HG03469 (cell line): ENCODE results near the gene JPH4.
A peak's percentile ranks its signal among the peaks of the same experiment; 100 is the strongest.

ENCODE experiments used
- ATAC-seq: cut with Tn5 transposase; IDR thresholded peaks from one replicate; pipeline ENCODE4 v1.9.1; 2021; ENCODE audit warnings: mild to moderate bottlenecking, moderate library complexity, moderate number of reproducible peaks; ENCODE audit not compliant: unreplicated experiment

Gene JPH4

DNA sequence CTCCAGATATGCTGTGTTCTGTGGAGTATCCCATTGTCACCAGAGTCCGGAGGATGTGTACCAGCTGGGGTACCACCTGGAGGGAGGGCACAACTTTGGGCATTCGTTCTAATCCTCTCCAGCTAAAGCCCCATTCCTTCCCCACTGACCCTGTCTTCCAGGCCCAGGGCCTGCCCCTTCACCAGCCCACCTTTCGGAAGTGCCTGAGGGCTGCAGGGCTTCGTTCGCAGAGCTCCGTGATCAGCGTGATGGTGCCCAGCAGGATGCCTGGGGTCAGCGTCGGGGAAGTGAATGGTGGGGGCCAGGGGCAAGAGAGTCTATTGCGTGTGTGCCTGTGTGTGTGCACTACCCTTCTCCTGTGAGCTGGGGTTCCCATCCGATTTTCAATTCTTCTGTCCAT lies 13.0 kb downstream of the JPH4 start:
- ATAC-seq, result no peak

DNA sequence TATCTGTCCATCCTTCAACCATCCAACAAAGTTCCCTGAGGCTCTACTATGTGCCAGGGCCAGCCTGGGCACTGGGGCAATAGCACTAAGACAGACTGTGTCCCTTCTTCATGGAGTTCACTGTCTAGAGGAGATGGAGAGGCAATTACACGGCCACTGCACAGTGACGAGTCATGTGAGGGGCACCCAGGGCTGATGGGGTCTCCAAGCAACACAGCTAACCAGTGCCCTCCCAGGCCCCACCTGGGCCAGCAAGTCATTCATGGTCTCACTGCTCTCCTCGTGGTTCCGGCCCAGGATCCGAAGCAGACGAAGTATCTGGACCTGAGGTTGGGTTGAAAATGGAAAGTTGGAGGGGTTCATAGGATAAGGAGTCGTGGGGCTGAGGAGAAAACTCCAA lies 13.7 kb downstream of the JPH4 start:
- ATAC-seq, result no peak

DNA sequence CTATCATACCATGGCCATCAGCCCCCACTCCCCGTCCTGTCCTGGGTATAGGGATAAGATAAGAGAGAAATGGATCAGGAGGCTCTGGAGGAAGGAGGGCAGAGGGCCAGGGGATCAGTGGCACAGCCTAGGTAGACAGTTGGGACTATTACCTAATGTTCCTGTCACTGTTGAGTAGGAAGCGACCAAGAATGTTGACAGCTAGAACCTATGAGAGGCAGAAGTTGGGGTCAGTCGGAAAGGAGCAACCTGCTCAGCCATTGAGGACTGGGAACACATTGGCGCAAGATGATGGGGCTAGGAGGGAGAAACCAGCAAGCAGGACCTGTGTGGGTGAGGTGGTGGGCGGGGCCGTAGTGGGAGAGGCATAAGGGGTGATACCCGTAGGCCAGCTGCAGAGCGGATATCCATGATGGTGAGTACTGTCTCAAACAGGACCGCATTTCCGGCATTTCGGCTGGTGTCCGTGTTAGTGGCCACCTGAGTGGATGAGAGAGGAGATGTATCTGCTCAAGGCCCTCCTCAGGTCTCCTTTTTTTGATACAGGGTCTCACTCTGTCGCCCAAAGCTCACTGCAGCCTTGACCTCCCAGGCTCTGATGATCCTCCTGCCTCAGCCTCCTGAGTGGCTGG lies 14.3 kb downstream of the JPH4 start:
- no peak for ATAC-seq

DNA sequence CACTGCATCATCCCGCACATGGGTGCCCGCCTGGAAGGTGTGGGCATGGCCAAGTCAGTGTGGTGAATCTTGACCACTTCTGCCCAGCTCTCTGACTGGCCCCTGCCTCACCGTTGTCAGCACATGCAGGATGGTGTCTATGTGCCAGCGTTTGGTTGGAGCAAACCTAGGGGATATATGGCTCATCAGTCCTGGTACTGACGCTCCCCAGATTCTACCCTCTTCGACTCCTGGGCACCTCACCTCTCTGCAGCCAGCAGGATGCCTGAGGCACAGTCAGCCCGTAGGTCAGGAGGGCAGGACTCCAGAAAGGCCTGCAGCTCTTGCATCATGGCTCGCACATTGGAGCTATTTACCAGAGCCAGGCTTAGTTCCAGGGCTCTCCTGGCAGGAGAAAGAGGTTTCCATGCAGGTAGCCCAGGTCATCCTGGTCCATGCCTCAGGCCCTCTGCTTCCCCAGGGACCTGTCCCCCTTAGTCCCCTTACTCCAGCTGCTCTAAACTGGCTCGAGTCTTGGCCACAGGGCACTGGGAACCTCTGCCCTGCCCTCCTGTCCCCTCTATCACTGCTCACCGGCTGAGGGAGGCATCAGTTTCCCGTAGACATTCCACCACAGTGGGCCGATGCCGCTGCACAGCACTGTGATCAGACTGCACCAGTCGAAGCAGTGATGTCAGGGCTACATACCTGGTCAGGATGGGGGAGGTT lies 15.0 kb downstream of the JPH4 start:
- no peak for ATAC-seq

DNA sequence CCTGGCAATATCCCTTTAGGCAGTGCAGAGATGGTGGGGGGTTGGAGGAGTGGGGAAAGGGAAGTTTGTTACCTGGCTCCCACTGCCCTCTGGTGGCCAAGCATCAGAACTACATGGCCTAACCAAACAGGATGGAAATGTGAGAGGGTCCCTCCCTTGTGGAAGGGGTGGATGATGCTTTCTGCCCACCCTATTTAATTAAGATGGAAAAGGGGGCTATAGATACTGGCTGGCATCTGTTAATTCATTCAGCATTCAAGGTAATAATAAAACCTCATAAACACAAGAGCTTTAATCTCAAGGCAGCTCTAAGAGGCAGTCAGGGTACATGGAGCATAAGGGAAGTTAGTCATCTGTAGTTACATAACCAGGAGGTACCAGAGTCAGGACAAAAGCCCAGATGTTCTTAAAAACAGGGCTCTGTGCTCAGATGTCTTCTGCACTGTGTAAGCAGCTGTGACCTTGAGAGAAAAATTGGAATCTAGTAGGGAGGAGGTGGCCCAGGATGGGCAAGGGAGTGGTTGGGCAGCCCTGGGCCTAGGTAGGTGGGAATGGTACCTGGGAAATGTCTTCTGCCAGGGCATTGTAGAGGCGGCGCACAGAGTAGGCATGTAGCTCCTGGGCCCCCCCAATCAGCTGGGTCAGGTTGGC lies 15.6 kb downstream of the JPH4 start:
- no peak for ATAC-seq

DNA sequence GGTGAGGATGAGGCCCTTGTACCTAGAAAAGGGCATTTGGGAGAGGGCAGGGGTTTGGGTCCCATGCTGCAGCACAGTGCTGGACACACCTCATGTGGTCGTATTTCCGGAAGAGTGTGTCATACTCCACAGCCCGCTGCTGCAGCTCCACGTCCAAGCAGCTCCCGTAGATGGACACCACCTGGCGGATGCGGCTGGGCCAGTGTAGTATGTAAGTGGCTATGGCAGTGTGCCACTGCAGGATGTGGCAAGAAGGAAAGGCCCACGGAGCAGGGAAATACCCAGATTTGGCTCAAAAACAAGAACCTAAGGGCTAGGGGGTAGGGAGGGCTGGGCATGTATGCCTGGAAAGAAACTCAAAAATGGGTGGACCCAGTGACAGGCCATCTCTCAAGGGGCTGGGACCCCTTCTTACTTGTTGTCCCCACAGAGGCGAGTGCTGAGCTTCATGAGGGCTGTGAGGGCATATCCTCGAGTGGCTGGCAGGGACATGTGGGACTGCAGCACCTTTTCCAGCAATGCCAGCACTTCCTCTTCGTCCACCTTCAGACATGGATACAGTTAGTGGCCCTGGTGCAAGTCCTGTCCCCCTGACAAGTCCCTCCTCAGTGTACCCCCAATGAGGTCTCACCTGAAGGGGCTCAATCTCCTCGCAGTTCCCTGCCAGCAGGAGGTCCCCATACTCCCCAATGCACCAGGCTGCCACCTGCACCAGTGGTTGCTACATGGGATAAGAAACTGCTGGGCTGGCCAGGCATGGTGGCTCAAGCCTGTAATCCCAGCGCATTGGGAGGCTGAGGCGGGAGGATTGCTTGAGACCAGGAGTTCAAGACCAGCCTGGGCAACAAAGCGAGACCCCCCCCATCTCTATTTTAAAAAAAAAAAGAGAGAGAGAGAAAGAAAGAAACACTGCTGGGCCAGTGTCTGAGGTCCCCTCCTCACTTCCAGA lies 16.4 kb downstream of the JPH4 start:
- ATAC-seq, result no peak

DNA sequence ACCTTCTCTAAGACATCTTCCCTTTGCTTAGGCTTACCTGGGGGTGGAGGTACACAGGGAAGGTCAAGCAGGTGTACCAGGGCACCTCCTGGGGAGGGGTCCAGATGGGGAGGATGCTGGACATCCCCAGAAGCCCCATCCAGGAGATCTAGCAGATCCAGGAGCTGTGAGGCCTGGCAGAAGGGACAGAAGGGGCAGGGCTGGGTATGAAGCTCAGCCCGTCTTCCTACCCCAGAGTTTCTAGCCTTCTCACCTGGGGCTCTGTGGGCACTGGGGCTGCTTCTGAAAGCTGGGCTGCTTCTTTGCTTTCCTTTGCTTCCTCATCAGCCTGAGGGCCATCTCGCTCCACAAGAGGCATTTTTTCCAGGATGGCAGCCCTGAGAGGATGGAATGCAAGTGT lies 17.3 kb downstream of the JPH4 start:
- ATAC-seq, result no peak

DNA sequence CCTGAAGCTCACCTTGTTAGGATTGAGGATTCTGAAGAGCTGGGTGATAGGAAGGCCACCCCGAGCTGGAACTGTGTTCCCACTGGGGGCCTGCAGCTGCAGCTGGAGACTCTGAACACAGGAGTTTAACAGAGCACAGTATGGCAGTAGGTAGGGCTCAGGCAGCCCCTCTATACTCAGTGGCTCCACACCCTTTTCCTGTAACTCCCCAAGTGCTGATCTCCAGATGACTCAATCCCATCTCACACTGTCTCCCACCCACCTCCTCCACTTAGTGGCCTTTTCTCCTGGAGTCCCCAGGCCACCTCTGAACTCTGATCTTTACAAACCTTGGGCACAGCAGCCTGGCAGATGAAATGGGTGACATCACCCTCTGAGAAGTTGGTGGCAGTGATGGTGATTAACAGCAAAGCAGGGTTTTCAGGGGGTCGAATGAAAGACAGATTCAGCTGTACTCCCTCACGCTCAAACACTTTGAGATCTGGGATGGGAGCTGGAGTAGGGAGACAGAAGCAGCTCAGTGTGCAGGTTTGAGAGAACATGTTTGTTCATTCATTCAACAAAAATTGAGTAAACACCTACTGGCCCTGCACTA lies 18.6 kb downstream of the JPH4 start:
- no peak for ATAC-seq

DNA sequence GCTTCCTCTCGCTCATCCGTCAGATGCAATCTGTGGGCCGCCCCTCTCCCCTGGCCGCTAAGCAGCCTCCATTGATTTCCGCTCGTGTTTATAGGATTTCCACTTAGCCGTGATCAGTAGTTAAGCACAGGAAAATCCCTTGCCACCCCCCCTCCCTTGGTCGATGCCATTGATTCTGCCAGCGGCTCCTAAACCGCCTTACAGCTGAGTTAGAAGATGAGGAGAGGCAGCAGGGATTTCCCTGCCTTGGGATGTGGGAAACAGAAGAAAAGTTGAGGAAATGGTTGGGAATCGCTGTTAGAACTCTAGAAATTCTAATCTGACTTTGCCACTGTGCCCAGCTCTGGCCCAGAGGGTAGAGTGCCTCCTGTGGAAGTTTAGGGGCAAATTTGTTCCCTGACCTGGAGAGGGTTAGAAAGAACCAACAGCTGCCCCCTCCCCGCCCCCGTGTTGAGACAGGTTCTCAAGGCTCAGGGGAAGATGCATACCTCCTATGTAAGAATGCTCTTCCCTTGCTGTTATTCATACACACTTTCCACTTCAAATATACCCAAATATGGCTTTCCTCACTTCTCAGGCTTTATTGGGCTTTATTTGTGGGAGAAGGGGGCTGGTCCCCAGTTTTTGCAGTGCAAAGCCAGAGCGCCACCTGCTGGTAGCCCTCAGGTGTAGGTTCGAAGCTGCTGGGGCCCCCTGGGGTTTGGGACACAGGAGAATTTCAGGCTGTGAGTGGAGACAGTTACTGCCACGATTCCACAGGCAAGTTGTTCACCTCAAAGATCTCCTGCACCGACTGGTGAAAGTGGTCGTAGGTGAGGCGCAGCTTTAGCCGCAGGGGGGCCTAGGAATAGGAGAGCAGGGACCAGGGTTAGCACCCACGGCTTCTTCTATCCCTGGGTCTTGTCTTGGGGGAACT lies 19.3 kb downstream of the JPH4 start:
- ATAC-seq, result no peak

DNA sequence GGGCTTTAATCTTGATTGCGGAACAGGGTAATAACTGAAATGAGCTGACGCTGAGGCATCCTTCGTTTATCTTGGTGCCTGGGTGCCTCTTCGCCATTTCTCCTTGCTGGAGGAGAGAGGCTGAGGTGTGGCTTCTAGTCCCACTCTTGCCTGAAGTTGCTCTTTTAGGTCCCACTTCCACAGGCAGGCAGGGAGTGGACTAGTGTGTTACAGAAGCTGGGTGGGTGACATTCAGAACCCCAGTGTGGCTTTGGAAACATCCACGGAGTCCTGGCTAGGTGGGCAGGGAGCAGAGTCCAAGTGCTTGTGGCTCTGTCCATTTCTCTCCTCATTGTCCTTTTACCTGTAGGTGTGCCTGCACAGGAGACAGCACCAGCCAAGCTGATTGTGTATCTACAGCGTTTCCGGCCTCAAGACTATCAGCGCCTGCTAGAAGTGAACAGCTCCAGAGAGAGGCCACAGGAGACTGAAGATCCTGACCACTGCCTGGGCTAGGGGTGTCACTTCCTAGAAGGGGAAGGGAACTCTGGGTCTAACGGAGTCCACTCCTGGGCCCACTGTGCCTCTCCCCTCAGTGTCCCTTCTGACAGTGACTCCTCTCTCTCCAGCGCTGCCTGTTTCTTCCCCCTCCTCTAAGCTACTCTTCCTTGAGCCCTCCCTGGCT lies 20.1 kb downstream of the JPH4 start:
- ATAC-seq, result no peak

DNA sequence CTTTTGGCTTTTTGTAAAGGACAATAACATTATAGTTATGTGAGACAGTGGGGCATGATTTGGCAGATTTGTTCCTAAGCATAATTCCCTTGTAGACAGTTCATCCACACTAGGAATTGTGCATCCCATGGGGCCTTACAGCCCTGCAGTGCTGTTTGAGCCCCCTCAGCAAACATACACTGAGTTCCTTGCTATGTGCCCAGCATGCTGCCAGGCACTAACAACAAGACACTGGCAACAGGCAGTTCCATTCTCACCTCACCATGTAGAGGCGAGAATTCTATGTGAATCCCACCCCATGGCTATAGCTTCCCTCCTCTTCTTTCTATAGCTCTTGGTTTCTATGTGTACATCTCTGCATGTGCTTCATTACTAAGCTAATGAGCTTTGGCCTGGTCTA lies 20.6 kb downstream of the JPH4 start:
- no peak for ATAC-seq

DNA sequence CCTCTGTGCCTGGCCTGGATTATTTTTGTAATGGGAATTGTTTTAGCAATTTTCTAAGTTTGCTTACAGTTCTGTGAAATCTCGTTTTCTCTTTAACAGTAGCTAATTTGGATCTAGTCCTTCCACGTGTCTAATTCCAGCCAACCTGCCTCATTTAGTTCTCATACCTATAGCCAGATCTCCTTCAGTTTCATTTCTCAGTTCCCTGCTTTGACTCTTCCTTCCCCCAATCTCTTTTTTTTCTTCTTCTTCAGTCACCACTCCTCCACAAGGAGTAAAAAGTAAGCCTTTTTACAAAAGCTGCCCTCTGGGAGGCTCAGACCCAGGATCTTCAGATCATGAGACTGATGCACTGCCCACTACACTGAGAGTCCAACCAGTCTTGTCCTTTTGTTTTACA lies 21.1 kb downstream of the JPH4 start:
- no peak for ATAC-seq

DNA sequence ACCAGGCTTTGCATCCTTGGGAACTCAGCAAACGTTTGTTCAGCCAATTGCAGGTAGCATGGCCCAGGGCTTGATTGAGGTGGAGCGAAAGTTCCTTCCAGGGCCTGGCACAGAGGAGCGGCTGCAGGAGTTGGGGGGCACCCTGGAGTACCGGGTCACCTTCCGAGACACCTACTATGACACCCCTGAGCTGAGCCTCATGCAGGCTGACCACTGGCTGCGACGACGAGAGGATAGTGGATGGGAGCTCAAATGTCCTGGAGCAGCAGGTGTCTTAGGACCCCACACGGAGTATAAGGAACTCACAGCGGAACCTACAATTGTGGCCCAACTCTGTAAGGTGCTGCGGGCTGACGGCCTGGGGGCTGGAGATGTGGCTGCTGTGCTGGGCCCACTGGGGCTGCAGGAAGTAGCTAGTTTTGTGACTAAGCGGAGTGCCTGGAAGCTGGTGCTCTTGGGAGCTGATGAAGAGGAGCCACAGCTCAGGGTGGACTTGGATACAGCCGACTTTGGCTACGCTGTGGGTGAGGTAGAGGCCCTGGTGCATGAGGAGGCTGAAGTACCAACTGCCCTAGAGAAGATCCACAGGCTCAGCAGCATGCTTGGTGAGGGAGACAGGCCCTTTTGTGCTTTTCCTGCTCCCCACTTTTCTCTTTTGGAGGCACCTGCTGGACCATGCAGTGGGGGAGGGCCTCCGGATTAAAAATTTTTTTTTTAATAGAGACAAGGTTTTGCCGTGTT lies 21.7 kb downstream of the JPH4 start:
- ATAC-seq, result no peak

DNA sequence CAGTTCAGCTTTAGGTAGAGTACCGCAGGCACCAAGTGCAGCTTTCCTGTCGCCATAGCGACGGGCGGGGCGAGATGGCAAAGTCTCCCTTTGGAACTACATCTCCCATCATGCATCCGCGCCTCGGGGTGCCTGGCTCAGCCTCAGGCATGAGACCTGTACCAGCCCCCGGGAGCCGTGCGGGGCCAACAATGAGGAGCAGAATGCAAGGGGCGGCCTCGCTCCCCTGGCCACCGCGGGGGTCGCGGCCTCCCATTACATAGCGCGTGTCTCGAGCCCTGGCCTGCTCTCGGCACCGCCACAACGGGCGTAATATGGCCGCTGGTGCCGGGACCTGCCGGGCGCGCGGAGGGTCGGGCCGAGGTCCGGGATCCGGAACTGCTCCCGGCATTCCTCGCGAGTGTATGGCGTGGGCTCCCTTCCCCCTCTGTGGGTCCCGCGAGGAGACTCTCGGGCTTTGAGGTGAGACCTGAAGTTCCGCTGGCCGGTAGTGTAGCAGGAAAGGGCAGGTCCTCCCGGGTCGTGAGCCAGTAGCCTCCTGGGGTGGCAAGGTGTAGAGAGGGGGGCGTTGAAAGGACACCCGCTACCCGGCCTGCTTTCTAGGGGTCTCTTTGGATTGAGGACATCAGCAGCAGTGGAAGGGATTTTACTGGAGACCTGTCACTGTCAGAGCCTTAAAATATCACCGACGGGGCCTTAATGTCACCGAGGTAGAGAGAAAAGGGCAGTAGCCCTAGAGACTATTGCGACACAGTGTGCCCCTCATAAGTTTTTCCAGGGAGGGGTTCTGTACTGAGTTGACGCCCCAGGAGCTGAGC lies 22.5 kb downstream of the JPH4 start, which contains the start of gene THTPA:
THTPA (plus strand) TSS at position 390 of the 818 bp plus-strand sequence. CDS start 487 bp downstream, outside the sequence.
- ATAC-seq, result peak; percentile 75

DNA sequence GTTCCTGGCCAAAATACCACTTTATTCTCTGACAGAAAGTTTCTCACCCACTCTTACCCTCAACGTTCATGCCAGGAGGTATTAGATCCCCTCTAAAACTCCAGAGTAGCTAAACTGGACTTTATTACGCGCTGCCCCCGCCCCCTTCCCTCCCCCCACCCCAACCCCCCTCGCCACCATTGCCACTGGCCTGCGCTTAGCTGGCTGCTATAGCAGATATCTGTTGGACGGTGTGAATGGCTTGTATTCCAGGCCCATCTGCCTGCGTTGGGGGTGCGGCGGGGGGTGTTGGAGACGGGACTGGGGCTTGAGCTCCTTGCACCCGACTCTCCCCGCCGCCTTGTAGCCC lies 23.1 kb downstream of the JPH4 start:
- no peak for ATAC-seq

DNA sequence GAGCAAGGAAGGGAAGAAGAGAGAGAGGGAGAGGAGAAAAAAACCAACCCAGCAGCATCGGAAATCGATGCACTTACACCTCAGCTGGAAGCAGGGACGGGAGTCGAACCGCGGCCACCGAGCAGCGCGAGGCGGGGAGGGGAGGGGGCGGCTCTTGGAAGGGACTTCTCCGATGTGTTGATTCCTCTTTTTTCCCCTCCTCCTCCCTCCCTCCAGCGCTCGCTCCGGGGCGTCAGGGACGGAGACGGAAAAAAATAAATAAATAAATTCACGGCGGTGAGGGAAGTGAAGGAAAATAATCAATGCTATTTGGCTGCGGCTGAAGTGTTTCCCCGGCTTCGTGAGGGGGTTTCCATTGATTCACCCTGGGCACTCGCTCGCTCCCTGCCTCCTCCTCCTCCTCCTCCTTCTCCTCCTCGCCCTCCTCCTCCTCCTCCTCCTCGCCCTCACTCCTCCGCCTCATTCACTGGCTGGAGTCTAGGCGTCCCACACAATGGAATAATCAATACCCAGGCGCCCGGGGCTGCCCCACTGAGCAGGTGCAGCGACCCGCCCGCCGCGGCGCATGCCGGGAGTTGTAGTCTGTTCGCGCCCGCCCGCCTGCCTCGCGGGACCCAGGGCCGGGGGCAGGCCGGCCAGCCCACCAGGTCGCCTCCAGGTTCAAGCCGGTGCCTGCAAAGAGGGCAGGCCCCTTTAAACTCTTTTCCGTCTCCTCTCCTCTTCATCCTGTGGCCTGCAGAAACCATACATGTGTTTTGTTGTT lies 27.1 kb downstream of the JPH4 start, which contains the start of gene ZFHX2:
ZFHX2 (minus strand) TSS at position 500 of the 763 bp plus-strand sequence. CDS start 16,440 bp downstream, outside the sequence.
- ATAC-seq, result peak; percentile 39

DNA sequence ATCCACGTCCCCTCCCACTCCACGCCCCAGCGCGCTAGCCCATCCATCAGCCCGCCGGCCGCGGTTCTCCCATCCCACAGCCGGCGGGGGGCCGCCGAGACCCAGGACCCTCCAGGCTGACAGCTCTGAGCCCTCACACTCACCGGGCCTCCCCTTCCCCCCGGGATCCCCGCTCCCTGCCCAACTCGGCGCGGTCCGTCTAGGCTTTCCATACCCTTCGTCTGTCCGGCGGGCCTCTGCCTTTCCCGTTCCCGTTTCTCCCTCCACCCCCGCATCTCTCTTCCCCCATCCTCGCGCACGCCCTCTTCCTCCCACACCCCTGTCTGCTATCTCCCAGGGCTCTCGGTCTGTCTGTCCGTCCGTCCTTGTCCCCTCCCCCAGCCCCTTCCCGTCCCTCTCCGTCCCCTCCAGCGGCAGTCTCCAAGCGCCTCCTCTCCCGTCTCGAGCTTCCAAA lies 27.8 kb downstream of the JPH4 start:
- no peak for ATAC-seq
